Measurements from ENCODE around the gene CHD6.

DNA sequence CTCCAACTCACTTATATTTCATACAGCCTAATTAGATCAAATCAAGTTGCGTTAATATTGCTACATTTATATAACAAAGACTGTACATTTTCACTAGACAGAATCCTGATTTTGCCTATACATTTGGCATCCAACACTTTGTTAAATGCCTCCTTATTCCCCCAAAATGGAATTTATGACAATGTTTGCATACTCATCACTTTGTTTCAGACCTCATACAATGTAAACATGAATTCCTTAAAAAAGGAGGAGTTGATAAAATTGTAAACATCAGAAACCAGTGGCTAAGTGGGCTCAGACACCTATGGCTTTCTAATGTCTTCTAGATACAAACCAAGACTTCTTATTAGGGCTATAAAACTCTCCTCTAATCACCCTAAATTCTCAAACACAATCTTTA, 87.3 kb downstream of the CHD6 start:
- TF ChIP-seq ZBTB7A (IDR thresholded peaks at IDR 0.05; ENCODE audit: low read depth): no peak
- TF ChIP-seq RAD21 (IDR thresholded peaks at IDR 0.05; ENCODE audit: low read depth): no peak
- no peak for TF ChIP-seq USF1 (IDR thresholded peaks at IDR 0.05)

All from Ishikawa (cell line).